ENCODE data around the gene CCL19. TPM values are rescaled to one million over a fixed set of nuclear protein-coding genes. Genes with fewer than 3 reads are reported as not detected.

The CCL19 gene
- total RNA-seq, 1 experiment from 2014 or later: not detected

DNA sequence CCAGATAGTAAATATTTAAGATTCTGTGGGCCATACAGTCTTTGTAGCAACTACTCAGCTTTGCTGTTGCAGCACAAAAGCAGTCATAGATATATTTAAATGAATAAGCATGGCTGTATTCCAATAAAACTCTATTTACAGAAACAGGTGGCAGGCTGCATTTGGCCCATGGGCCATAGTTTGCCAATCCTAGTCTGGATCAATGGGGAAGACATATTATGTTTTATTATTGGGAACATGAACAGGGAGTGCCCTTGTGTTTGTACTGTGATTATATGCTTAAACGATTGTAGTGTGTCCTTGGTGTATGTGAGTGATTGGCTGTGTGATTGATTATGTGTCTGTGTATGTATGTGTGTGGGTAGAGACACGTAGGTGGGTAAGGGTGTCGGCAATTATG, 16.6 kb downstream of the CCL19 start:
- ChIA-PET POLR2A (no interaction called here), CTCF (no interaction called here)
- Histone ChIP-seq H3K27me3 (ENCODE audit: control insufficient read depth, insufficient read depth, low read length) (no peaks in the 10 kb centered on the region), H3K9me3 (ENCODE audit: control insufficient read depth, insufficient read depth, low read depth, low read length) (no peaks in the 10 kb centered on the region), H3K36me3 (ENCODE audit: control insufficient read depth, insufficient read depth, low read length) (no peaks in the 10 kb centered on the region), H3K27ac (ENCODE audit: low read length) (no peak overlapping the region), H3K4me3 (ENCODE audit: low read depth in 2 of 2, low read length in 2 of 2) (no peak overlapping the region), H3K4me1 (ENCODE audit: control insufficient read depth, insufficient read depth, low read length) (no peaks in the 10 kb centered on the region)
- intact Hi-C loops (cut with micrococcal nuclease; ENCODE audit: unreplicated experiment): no loop called here
- ATAC-seq (no peak), DNase-seq (ENCODE audit: low read depth, low spot score) (no peak)
- no TSS peak for BruUV-seq (replicated peaks)
- in situ Hi-C loops (cut with HindIII; ENCODE audit: low pct_unique_long_range_greater_than_20kb, low sequenced_read_pairs): no loop called here
- no peak for TF ChIP-seq TCF7L2 (IDR thresholded peaks at IDR 0.05; ENCODE audit: low read depth, low read length)
- TF ChIP-seq SIN3A (IDR thresholded peaks at IDR 0.05; ENCODE audit: borderline replicate concordance, insufficient read depth, low read depth, low read length): no peak
- no peak for TF ChIP-seq POLR2AphosphoS5 (IDR thresholded peaks at IDR 0.05; ENCODE audit: low read depth, low read length)
- TF ChIP-seq, protein P1, sequence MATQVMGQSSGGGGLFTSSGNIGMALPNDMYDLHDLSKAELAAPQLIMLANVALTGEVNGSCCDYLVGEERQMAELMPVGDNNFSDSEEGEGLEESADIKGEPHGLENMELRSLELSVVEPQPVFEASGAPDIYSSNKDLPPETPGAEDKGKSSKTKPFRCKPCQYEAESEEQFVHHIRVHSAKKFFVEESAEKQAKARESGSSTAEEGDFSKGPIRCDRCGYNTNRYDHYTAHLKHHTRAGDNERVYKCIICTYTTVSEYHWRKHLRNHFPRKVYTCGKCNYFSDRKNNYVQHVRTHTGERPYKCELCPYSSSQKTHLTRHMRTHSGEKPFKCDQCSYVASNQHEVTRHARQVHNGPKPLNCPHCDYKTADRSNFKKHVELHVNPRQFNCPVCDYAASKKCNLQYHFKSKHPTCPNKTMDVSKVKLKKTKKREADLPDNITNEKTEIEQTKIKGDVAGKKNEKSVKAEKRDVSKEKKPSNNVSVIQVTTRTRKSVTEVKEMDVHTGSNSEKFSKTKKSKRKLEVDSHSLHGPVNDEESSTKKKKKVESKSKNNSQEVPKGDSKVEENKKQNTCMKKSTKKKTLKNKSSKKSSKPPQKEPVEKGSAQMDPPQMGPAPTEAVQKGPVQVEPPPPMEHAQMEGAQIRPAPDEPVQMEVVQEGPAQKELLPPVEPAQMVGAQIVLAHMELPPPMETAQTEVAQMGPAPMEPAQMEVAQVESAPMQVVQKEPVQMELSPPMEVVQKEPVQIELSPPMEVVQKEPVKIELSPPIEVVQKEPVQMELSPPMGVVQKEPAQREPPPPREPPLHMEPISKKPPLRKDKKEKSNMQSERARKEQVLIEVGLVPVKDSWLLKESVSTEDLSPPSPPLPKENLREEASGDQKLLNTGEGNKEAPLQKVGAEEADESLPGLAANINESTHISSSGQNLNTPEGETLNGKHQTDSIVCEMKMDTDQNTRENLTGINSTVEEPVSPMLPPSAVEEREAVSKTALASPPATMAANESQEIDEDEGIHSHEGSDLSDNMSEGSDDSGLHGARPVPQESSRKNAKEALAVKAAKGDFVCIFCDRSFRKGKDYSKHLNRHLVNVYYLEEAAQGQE (IDR thresholded peaks at IDR 0.05; ENCODE audit: insufficient read depth in 1 of 2, low read depth in 2 of 2, low read length in 1 of 2): no peak
- TF ChIP-seq, protein P2, sequence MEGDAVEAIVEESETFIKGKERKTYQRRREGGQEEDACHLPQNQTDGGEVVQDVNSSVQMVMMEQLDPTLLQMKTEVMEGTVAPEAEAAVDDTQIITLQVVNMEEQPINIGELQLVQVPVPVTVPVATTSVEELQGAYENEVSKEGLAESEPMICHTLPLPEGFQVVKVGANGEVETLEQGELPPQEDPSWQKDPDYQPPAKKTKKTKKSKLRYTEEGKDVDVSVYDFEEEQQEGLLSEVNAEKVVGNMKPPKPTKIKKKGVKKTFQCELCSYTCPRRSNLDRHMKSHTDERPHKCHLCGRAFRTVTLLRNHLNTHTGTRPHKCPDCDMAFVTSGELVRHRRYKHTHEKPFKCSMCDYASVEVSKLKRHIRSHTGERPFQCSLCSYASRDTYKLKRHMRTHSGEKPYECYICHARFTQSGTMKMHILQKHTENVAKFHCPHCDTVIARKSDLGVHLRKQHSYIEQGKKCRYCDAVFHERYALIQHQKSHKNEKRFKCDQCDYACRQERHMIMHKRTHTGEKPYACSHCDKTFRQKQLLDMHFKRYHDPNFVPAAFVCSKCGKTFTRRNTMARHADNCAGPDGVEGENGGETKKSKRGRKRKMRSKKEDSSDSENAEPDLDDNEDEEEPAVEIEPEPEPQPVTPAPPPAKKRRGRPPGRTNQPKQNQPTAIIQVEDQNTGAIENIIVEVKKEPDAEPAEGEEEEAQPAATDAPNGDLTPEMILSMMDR (IDR thresholded peaks at IDR 0.05): no peak

DNA sequence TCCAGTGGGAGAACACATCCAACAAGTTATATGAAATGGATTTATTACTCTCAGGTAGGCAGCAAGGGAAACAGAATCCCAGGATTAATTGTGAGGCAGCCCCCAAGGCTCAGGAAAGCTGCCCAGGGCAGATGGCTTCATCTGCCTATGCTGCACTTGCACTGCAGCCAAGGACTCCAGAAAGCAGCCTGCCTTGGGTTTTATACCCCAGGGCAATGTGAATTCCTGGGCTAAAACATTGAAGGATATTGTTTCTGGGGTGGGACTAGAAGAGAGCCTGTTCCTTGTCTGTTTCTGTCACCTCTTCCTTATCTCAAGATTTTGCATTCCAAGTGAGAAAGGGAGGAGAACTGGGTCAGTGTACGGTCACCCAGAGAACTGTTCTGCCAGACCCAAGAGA, 19.8 kb downstream of the CCL19 start:
- H3K27me3 ChIP-seq (ENCODE audit: control insufficient read depth, insufficient read depth, low read length): no peaks in the 10 kb centered on the region
- no peak for DNase-seq (ENCODE audit: low read depth, low spot score)
- no peak overlapping the region for H3K4me3 ChIP-seq (ENCODE audit: low read depth in 2 of 2, low read length in 2 of 2)
- ChIA-PET CTCF (no interaction called here), POLR2A (no interaction called here)
- H3K27ac ChIP-seq (ENCODE audit: low read length): no peak overlapping the region
- no TSS peak for BruUV-seq (replicated peaks)
- no peaks in the 10 kb centered on the region; the same call in 1 of the 2 replicates for H3K4me1 ChIP-seq (ENCODE audit: control insufficient read depth, insufficient read depth, low read length)
- in situ Hi-C loops (cut with HindIII; ENCODE audit: low pct_unique_long_range_greater_than_20kb, low sequenced_read_pairs): no loop called here
- no peak for ATAC-seq
- H3K9me3 ChIP-seq (ENCODE audit: control insufficient read depth, insufficient read depth, low read depth, low read length): no peaks in the 10 kb centered on the region
- no peaks in the 10 kb centered on the region for H3K36me3 ChIP-seq (ENCODE audit: control insufficient read depth, insufficient read depth, low read length)
- intact Hi-C loops (cut with micrococcal nuclease; ENCODE audit: unreplicated experiment): no loop called here
- TF ChIP-seq, protein P2 (IDR thresholded peaks at IDR 0.05): no peak
- TF ChIP-seq, protein P1 (IDR thresholded peaks at IDR 0.05; ENCODE audit: insufficient read depth in 1 of 2, low read depth in 2 of 2, low read length in 1 of 2): no peak
- TF ChIP-seq POLR2AphosphoS5 (IDR thresholded peaks at IDR 0.05; ENCODE audit: low read depth, low read length) (no peak), TCF7L2 (IDR thresholded peaks at IDR 0.05; ENCODE audit: low read depth, low read length) (no peak), SIN3A (IDR thresholded peaks at IDR 0.05; ENCODE audit: borderline replicate concordance, insufficient read depth, low read depth, low read length) (no peak)

Measured in Panc1 (cell line).